Caco-2 (cell line): ENCODE measurements around the gene BMPR1B. TPM values are rescaled to one million over a fixed set of nuclear protein-coding genes. Genes with fewer than 3 reads are reported as not detected.

ENCODE experiments used
- BruUV-seq: library from RNA; stranded (reverse); fragments of 400-500 nt; replicated peaks from 2 replicates; lab custom pipeline; 2021; lab: Mats Ljungman, UMichigan
- CTCF ChIA-PET: fragments of 300-600 bp; sonication (Branson Sonifier 250); formaldehyde crosslinking; loops from one replicate; lab custom pipeline; 2022; ENCODE audit warnings: antibody characterized with exemption; lab: Charles Lee
- POLR2A ChIA-PET: fragments of 300-600 bp; sonication (Branson Sonifier 250); formaldehyde crosslinking; loops from one replicate; lab custom pipeline; 2022; ENCODE audit warnings: antibody characterized with exemption; lab: Charles Lee
- DNase-seq, 2 experiments: peaks; one replicate each; pipeline versions ENCODE4 v3.0.0 to v3.0.0-alpha.2; 2020 to 2022
- H3K27me3 ChIP-seq: replicated peaks from 2 replicates; pipeline ENCODE4 v1.6.0; 2011; ENCODE audit warnings: low read length; ENCODE audit not compliant: control insufficient read depth, insufficient read depth
- H3K36me3 ChIP-seq: 2 replicates; pipeline ENCODE4 v1.5.1; 2011; ENCODE audit warnings: low read length; ENCODE audit not compliant: control insufficient read depth, insufficient read depth
- H3K4me1 ChIP-seq: fragments of 250-450 bp; sonication (Bioruptor Pico); 2 replicates; pipeline ENCODE4 v1.5.1; 2020; ENCODE audit warnings: mild to moderate bottlenecking
- H3K4me3 ChIP-seq: 2 replicates; pipeline ENCODE4 v1.5.1; 2011; ENCODE audit warnings: low read depth, mild to moderate bottlenecking, control low read depth, low read length
- H3K9me3 ChIP-seq: fragments of 250-450 bp; sonication (Bioruptor Pico); 2 replicates; pipeline ENCODE4 v1.5.1; 2020; ENCODE audit warnings: mild to moderate bottlenecking, moderate library complexity
- H3K27ac Mint-ChIP-seq: one replicate; pipeline ENCODE4 v1.8.0; 2022; ENCODE audit warnings: mixed read lengths; ENCODE audit not compliant: unreplicated experiment
- H3K27me3 Mint-ChIP-seq: one replicate; pipeline ENCODE4 v1.8.0; 2022; ENCODE audit warnings: mixed read lengths; ENCODE audit not compliant: insufficient read depth, unreplicated experiment
- H3K36me3 Mint-ChIP-seq: one replicate; pipeline ENCODE4 v1.8.0; 2022; ENCODE audit warnings: mild to moderate bottlenecking, mixed read lengths; ENCODE audit not compliant: insufficient read depth, unreplicated experiment
- H3K4me1 Mint-ChIP-seq: one replicate; pipeline ENCODE4 v1.8.0; 2022; ENCODE audit warnings: low read depth, mixed read lengths; ENCODE audit not compliant: unreplicated experiment
- H3K4me3 Mint-ChIP-seq: one replicate; pipeline ENCODE4 v1.8.0; 2022; ENCODE audit warnings: mild to moderate bottlenecking, moderate library complexity, mixed read lengths; ENCODE audit not compliant: unreplicated experiment
- H3K9me3 Mint-ChIP-seq: one replicate; pipeline ENCODE4 v1.8.0; 2022; ENCODE audit warnings: mixed read lengths; ENCODE audit not compliant: unreplicated experiment
- intact Hi-C: fragments of 100-400 bp; cut with micrococcal nuclease; formaldehyde crosslinking; loops from one replicate; pipeline ENCODE4 v1.10.0; 2022; ENCODE audit not compliant: unreplicated experiment
- total RNA-seq: library from RNA; stranded (reverse); gene quantifications from 2 replicates; pipeline ENCODE4 v1.2.3, GENCODE V29; 2022
- TF ChIP-seq, protein P1 (sequence below), 2 experiments: fragments of 200-600 bp in 1 of 2; IDR thresholded peaks; 1 replicate in 1 of 2; 2 replicates in 1 of 2; pipeline versions ENCODE4 v1.5.1 to v1.8.0; 2011 to 2022; ENCODE audit warnings: antibody characterized with exemption in 1 of 2, control low read depth in 1 of 2, inconsistent platforms in 1 of 2, low read depth in 1 of 2, low read length in 1 of 2, mild to moderate bottlenecking in 1 of 2, moderate library complexity in 1 of 2; ENCODE audit not compliant: insufficient read depth in 1 of 2, severe bottlenecking in 1 of 2, unreplicated experiment in 1 of 2

BMPR1B gene
- total RNA-seq, 1 experiment from 2014 or later, result 8.7 TPM

DNA sequence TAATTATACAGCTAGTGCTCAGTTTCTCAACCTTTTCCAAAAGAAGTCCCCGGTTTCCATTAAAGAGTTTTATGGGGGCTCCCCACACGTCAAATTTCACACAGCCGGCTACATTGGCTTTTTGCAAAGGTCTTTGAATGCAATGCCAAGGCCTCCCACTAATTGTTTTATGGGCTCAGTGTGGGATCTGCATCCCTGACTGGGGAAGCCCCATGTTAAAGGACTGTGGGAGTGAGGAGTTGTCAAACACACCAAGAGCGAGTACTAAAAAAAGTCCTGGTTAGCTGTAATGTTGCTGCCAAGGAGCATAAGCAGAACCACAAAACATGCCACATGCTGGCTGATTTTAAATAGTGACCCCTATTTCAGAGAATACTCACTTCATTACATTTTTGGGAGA lies 162.6 kb downstream of the BMPR1B start:
- H3K27me3 Mint-ChIP-seq, result no peaks in the 10 kb centered on the region
- no peaks in the 10 kb centered on the region for H3K36me3 Mint-ChIP-seq
- POLR2A ChIA-PET, result no interaction called here
- no peaks in the 10 kb centered on the region for H3K36me3 ChIP-seq
- no TSS peak for BruUV-seq
- H3K27ac Mint-ChIP-seq, result no peak overlapping the region
- TF ChIP-seq, protein P1, sequence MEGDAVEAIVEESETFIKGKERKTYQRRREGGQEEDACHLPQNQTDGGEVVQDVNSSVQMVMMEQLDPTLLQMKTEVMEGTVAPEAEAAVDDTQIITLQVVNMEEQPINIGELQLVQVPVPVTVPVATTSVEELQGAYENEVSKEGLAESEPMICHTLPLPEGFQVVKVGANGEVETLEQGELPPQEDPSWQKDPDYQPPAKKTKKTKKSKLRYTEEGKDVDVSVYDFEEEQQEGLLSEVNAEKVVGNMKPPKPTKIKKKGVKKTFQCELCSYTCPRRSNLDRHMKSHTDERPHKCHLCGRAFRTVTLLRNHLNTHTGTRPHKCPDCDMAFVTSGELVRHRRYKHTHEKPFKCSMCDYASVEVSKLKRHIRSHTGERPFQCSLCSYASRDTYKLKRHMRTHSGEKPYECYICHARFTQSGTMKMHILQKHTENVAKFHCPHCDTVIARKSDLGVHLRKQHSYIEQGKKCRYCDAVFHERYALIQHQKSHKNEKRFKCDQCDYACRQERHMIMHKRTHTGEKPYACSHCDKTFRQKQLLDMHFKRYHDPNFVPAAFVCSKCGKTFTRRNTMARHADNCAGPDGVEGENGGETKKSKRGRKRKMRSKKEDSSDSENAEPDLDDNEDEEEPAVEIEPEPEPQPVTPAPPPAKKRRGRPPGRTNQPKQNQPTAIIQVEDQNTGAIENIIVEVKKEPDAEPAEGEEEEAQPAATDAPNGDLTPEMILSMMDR (IDR thresholded peaks at IDR 0.05; ENCODE audit: insufficient read depth in 1 of 2, low read depth in 1 of 2, low read length in 1 of 2, severe bottlenecking in 1 of 2, unreplicated experiment in 1 of 2), result no peak
- no peak overlapping the region for H3K4me3 Mint-ChIP-seq
- no peak for DNase-seq
- H3K9me3 ChIP-seq, result 0 out of 2 replicates have a peak, but pooled peaks cover 2% of the 10 kb centered on the region
- intact Hi-C loops, result no loop called here
- H3K4me3 ChIP-seq, result no peak overlapping the region
- peaks cover 13% of the 10 kb centered on the region for H3K9me3 Mint-ChIP-seq
- no peaks in the 10 kb centered on the region for H3K4me1 ChIP-seq
- H3K27me3 ChIP-seq, result no peaks in the 10 kb centered on the region
- CTCF ChIA-PET, result no interaction called here
- no peaks in the 10 kb centered on the region for H3K4me1 Mint-ChIP-seq

DNA sequence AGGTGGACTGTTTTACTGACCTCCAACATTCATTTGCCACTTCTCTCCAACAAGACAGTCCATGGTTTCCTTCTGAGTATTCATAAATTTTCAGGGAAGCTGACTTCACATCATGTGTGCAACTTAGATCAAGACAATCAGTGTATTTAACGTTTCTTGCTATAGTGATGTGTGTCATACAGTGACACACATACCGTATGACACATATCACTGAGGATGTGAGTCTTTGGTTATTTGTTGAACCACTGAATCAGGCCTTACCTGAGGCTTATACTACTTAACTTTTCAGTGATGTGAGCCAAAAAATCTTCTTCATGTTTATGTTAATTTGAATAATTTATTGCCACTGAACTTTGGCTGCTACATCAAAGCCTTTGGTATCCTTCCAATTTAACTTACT lies 166.8 kb downstream of the BMPR1B start:
- intact Hi-C loops, result no loop called here
- Mint-ChIP-seq H3K9me3 (no peaks in the 10 kb centered on the region), H3K4me1 (peaks cover 11% of the 10 kb centered on the region), H3K27ac (no peak overlapping the region), H3K36me3 (no peaks in the 10 kb centered on the region), H3K27me3 (no peaks in the 10 kb centered on the region), H3K4me3 (no peak overlapping the region)
- Histone ChIP-seq H3K27me3 (no peaks in the 10 kb centered on the region), H3K36me3 (no peaks in the 10 kb centered on the region), H3K9me3 (no peaks in the 10 kb centered on the region), H3K4me1 (peaks cover 7% of the 10 kb centered on the region), H3K4me3 (no peak overlapping the region)
- BruUV-seq, result no TSS peak
- TF ChIP-seq, protein P1 (IDR thresholded peaks at IDR 0.05; ENCODE audit: insufficient read depth in 1 of 2, low read depth in 1 of 2, low read length in 1 of 2, severe bottlenecking in 1 of 2, unreplicated experiment in 1 of 2), result no peak
- POLR2A ChIA-PET, result no interaction called here
- CTCF ChIA-PET, result no interaction called here
- no peak for DNase-seq

DNA sequence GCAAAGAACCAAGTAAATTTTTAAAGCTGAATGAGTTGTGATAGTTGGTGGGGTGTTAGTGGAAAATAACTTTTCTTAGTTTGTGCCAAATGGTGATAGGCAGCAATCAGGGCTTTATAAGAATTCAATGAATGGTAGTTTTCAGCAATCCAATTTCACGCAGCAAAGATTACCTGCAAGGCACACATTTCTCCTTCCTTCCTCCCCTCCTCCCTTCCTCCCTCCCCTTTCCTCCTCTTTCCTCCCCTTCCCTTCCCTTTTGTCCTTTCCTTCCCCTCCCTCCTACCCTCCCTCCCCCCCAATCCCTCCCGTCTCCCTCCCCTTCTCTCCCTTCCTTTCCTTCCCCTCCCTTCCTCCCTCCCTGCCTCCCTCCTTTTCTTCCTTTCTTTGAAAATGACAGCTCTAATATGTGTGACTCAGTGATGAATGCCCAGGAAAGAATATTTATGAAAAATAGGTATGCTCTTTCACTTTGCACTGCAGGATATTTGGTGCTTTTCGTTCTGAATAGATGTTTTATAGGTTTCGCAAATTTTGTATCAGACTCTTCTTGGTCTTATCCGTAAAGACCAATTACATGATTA lies 168.1 kb downstream of the BMPR1B start:
- BruUV-seq, result no TSS peak
- ChIA-PET CTCF (no interaction called here), POLR2A (no interaction called here)
- no peak overlapping the region for H3K4me3 Mint-ChIP-seq
- Histone ChIP-seq H3K9me3 (no peaks in the 10 kb centered on the region), H3K27me3 (no peaks in the 10 kb centered on the region), H3K4me1 (peaks cover 12% of the 10 kb centered on the region), H3K4me3 (no peak overlapping the region), H3K36me3 (no peaks in the 10 kb centered on the region)
- no peaks in the 10 kb centered on the region for H3K9me3 Mint-ChIP-seq
- intact Hi-C loops, result no loop called here
- TF ChIP-seq, protein P1 (IDR thresholded peaks at IDR 0.05; ENCODE audit: insufficient read depth in 1 of 2, low read depth in 1 of 2, low read length in 1 of 2, severe bottlenecking in 1 of 2, unreplicated experiment in 1 of 2), result no peak
- H3K27me3 Mint-ChIP-seq, result no peaks in the 10 kb centered on the region
- DNase-seq, result no peak
- H3K27ac Mint-ChIP-seq, result no peak overlapping the region
- peaks cover 18% of the 10 kb centered on the region for H3K4me1 Mint-ChIP-seq
- H3K36me3 Mint-ChIP-seq, result no peaks in the 10 kb centered on the region
